ENCODE measurements around the gene CRADD.

GRCh38 chr12:93882763-93883162 lies 205.6 kb downstream of the CRADD start:
- TF ChIP-seq CTCF (IDR thresholded peaks at IDR 0.05): no peak
- no peak for TF ChIP-seq POLR2A (IDR thresholded peaks at IDR 0.05)

All from thyroid gland (tissue), 4 donors.